H4 (cell line): ENCODE measurements around the gene TMEM59. TPM values are rescaled to one million over a fixed set of nuclear protein-coding genes. Genes with fewer than 3 reads are reported as not detected.
"Not testable (repeated sequence)": the region's sequence is repeated elsewhere in the genome, so short reads cannot be mapped to it uniquely, and the experiment has no call there.

ENCODE experiments used
- DNase-seq: peaks from one replicate; pipeline ENCODE4 v3.0.0-alpha.2; 2015; ENCODE audit warnings: low spot score
- total RNA-seq: library from RNA; depleted of rRNA; stranded (reverse); fragments of >200 nt; shearing (Covaris generic); gene quantifications from 2 replicates; pipeline ENCODE4 v1.2.3, GENCODE V29; 2014; rRNA removed

Gene TMEM59, protein sequence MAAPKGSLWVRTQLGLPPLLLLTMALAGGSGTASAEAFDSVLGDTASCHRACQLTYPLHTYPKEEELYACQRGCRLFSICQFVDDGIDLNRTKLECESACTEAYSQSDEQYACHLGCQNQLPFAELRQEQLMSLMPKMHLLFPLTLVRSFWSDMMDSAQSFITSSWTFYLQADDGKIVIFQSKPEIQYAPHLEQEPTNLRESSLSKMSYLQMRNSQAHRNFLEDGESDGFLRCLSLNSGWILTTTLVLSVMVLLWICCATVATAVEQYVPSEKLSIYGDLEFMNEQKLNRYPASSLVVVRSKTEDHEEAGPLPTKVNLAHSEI
- total RNA-seq: 419 and 447 TPM in 2 replicates

DNA sequence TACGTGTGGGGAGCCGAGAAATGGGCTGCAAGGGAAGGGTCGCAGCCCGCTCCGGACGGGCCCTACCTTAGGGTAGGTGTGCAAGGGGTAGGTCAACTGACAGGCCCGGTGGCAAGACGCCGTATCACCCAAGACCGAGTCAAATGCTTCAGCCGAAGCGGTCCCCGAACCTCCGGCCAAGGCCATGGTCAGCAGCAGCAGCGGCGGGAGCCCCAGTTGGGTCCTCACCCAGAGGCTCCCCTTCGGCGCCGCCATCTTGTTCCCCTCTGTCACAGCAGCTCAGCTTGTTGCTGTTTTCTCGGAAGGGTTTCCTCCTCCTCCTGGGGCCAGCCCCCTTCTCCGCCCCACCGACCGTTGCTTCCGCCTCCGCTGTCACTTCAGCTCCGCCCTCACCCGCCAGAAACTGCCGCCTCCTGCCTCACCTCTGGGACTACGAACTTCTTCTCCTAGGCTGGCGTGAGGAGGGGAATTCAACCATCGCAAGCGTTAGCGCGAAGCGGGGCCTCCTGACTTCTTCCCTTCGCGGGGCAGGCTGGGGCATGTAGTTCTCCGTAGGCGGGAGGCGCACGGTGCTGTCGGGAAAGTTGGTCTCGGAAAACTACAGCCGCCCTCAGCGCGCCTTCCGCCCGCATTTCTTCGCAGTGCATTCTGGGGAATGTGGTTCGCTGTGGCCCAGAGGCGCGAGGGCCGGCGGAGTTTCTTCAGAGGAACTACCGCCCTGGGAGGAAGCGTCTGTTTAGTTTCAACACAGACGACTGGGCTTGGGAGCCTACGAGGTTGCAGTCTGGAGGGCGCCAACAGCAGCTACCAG, at the start of gene TMEM59, which contains the start of gene TCEANC2:
Gene TMEM59, minus strand, starts transcription at position 271 of the 811 bp plus-strand sequence. Its CDS starts 16 bp downstream, at position 255.
Gene TCEANC2, plus strand, starts transcription at position 675 of the 811 bp plus-strand sequence. CDS start 815 bp downstream, outside the sequence.
- peak; percentile 99 for DNase-seq

DNA sequence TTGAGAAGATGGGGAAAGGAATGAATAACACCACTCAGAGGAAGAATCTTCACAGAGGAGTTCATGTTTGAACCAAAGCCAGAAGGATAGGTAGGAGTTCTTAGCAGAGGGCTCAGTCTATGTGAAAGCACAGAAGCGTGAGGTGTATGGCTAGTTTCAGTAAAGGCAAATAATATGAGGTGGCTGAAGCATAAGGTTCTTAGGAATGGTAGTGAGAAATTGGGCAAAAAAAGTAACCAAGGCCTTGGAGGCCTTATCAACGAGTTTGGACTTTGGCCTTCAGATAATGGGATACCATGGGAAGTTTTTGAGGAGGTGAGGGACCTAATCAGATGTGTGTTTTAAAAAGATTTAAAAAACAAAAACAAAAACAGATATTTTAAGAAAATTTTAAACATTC, 47.5 kb upstream of the TMEM59 start:
- DNase-seq: no peak

DNA sequence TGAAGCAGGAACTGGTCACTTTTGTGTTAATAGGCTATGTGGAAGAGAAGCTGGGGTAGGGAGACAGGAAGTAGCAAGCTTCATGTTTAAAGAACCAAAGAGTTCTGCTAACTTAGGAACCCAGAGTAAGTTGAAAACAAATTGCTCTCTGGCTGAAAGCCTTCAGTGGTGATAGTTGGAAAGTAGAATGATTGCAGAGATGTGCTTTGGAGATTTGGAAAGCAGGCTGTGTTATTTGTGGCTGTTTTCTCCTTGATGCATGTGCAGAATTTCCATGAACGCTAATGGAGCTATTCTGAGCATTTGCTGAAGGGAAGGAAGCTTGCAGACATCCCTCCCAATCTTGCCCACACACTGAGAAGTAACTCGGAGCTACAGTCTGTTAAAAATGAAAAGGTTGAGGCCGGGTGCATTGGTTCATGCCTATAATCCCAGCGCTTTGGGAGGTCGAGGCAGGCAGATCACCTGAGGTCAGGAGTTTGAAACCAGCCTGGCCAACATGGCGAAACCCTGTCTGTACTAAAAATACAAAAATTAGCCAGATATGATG, 46.1 kb upstream of the TMEM59 start:
- no peak for DNase-seq

DNA sequence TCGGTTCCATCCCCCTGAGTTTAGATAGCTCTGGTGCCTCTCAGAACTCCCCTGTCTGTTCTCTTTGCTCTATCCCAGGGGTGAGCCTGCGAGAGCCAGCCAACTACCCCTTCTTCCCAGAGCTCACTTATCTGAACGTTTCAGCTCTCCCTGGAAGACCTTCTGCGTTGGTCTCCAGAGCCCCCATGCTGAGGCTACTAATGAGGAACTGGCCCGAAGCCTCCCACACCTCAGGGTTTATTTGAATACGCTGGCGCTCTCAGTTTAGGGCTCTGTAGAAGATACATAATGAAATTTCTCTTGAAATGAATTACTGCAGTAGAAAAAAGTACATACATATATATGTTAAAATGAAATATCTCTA, 43.9 kb upstream of the TMEM59 start:
- no peak for DNase-seq

DNA sequence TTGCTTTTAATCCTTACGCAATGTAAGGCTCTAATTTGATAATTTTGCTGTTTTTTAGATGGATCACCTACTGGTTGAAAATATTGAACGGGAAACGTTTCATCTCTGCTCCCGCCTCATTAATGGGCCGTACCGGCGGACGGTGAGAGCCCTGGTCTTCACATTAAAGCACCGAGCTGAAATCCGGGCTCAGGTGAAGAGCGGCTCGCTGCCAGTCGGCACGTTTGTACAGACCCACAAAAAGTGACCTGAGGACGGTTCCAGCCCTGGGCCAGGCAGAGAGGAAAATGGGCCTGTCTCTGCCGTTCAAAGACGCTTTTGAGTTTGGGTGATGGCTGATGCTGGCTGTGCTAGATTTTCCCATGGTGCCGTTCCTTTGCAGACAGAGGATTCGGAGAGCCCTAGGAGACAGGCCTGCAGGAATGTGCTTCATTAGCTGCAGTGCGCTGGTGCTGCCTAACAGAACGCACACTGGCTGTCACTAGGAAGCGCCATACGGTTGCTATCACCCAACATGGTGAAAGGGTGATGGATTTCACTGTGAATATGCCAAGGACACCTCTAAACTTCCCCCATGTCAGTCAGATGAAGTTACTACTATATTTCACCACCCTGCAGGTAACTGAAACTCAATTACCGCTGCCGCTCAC, 43.3 kb upstream of the TMEM59 start:
- no peak for DNase-seq

DNA sequence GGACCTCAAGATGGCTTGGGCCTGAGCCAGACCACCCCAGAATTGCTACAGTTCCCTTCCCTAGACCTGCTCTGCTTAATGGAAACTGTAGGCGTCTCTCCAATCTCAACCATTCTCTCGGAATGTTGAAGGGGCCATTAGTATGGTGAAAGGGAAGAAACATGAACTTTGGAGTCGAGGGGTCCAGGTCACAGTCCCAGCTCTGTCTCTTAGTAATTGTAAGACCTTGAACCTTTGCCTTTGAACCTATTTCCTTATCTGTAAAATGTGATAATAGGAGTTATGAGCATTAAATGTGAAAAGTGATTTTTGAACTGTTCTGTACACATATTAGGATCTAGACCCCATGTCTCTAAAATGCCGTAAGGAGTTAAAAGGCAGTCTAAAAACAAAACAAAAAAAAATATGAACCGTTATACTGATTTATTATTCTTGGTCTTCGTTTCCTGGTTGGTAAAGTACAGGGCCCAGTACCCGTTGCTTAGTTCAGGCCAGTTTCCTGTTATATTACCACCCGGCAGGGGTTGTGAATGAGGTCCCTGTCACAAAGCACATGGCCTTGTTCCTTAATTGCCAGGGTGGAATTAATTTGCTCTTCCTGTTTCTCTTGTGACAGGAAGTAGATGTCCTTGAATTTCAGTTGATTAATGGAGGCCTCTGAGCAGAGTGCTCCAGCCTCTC, 42.7 kb upstream of the TMEM59 start:
- DNase-seq: no peak

DNA sequence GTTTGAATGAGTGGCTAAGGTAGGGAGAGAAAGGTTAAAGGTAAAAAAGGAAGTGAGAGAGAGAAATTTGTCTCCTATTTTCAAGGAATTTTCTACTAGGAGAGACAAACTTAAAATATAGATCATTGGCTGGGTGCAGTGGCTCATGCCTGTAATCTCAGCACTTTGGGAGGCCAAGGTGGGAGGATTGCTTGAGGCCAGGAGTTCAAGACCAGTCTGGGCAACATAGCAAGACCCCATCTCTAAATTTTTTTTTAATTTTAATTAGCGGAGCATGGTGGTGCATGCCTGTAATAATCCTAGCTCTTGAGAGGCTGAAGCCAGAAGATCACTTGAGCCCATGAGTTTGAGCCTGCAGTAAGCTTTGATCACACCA, 41.7 kb upstream of the TMEM59 start:
- not testable (repeated sequence) for DNase-seq

DNA sequence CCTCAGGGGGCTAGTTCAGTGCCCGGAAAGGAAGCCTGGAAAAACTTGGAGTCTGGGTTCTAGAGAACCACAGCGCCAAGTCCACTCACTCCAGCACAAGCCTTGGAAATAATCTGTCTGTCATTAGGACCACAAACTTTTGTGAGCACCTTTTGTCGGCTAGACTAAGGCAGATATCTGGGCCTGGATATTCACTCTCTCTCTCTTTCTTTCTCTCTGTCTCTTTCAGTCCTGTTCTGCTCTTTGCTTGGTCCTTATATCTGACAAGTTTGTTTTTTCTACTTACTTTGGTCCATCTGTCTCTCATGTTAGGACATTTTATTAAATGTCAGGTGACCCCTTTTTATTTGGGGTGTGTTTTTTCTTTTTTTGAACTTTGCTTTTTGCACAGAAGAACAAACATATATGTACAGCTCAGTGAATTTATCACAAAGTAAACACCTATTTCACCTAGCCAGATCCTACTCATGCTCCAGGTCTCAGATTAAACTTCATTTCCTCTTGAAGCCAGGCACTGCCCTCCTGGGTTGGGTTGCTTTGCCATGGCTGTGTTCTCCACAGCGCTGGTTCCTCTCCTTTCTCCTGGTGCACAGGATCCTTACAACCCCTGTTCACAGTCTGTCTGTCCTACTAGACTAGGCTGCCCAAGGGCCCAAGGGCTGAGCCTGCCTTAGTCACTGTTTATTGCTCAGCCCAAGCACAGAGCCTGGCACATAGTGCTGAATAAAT, 41.2 kb upstream of the TMEM59 start:
- no peak for DNase-seq

DNA sequence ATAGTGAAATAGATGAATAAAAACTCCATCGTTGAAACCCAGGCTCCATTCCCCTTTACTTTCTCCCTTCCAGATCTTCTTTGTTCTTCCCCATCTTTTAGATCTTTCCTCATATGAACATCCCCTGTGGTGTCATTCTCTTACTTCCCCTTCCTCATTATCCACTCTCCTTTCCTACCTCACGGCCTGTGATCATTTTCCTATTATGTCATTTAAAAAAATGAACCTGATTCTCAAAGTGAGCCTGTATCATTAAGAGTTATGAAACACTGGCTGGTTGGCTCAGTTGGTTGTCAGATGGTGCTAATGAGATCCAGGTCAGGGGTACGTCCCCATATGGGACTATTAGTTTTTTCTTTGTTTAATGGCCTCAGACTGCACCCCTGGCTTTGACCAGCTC, 38.7 kb upstream of the TMEM59 start:
- DNase-seq: no peak

DNA sequence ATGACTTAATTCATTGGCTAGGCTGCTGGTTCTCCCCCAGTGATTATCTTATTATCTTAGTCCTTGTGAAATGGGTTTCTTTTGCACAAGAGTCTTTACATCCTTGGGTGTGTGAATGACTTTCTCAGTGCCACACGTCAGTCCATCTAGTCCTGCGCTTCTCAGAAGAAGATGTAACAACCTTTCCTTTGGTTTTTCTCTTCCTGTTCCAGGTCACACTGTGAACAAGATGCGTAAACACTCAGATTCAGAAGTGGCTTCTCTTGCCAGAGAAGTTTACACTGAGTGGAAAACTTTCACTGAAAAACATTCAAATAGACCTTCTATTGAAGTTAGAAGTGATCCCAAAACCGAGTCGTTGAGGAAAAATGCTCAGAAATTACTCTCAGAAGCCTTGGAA, 35.4 kb upstream of the TMEM59 start:
- no peak for DNase-seq

DNA sequence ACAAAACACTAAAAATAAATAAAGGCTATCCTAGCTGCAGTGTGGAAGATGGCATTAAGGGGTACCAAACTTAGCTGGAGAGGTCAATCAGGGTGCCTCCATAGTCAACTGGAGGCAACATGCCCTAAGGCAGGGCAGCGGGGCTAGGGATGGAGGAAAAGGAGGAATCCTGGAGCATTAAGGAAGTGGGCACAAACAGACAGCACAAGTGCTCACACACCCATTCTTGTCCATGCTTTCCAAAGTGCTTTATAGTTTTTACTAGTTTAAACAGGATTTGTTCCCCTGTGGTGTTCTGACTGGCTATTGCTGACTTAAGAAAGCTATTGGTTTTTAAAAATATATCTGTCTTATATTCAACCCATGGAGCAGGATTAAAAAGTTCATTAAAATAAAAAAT, 33.8 kb upstream of the TMEM59 start:
- no peak for DNase-seq

DNA sequence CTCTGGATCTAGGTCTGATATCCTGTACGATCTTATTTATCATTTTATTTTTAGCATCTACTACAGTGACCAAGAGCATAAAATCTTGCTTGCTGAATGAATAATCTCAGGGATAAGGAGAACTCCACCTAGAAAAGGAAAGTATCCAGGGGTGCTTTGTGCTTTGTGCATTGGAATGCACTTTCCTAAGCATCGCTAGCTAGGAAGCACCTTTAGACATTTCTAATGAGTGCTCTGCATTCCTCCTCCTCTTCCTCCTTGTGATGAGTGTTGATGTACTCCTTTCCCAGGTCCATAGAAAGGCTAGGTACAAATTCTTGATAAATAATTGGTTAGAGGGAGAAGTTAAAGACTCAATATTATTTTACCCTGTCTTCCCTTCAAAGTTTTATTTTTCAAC, 31.8 kb upstream of the TMEM59 start:
- no peak for DNase-seq

DNA sequence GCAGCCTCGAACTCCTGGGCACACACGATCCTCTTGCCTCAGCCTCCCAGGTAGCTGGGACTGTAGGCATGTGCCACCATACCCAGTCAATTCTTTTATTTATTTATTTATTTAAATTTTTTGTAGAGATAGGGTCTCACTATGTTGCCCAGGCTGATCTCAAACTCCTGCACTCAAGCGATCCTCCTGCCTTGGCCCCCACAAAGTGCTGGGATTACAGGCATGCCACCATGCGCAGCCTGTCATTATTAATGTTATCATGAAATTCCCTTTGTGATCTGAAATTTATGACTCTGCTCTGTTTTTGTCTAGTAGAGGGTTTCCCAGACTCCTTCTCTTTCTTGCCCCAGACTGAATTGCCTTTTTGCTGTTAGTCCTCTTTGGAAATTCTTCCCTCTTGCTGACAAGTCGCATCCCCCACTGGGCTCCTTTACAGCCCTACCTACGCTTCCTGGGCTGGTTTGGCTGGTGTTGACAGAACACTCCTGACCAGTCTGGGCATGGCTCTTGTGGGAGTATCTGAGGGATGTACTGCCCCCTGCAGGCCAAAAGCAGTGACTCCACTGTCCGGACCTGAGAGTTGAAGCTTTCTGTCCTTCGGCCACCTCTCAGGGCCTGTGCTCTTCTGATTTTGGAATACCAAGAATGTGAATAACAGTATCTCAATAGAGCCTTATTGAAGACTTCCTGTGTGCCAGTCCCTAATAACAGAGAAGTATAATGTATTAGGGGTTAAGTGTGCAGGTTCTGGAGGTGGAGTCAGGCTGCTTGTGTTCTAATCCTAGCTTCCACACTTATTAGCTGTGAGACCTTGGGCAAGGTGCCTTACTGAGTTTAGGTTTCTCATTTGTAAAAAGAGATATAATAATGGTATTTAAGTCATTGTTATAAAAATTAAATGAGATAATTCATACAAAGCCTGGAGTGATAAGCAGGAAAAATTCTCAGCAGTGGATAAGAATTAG, 28.6 kb upstream of the TMEM59 start:
- peak; percentile 85 for DNase-seq

DNA sequence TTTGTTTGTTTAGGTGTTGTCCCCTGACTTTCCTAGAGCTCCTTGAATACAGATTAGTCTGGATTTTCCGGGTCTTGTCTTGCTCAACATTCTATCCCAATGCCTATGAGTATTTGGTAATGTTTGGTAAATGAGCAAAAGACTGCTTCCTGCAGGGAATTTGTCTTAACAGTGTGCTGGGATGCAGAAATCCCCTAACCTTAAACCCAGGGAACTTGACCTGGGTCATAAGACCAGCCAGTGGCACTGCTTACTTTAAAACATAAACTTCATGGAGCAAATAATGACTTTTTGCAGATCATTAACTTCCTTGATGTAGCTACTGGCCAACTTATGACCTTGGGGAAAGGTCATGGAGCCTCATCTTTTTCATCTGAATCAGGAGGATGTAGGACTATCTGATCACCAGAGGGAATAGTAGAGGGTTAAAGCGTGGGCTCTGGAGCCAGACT, 27.6 kb upstream of the TMEM59 start:
- DNase-seq: no peak

DNA sequence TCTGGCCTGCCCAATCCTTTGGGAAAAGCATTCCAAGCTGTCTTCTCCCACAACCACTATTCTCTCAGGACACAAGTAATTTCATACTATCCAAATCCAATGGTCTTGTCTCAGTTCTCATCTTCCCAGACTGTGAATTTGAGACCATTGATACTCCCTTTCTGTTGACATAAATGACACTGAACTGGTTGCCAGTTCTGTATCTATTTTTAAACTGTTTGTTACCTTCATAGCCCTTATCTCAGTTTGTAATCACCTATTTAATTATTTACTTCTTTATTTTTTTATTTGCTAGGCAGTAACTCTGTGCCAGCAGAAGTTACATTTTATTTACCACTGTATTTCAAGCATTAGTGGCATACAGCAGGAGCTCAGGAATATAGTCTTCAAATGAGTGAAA, 24.4 kb upstream of the TMEM59 start:
- no peak for DNase-seq

DNA sequence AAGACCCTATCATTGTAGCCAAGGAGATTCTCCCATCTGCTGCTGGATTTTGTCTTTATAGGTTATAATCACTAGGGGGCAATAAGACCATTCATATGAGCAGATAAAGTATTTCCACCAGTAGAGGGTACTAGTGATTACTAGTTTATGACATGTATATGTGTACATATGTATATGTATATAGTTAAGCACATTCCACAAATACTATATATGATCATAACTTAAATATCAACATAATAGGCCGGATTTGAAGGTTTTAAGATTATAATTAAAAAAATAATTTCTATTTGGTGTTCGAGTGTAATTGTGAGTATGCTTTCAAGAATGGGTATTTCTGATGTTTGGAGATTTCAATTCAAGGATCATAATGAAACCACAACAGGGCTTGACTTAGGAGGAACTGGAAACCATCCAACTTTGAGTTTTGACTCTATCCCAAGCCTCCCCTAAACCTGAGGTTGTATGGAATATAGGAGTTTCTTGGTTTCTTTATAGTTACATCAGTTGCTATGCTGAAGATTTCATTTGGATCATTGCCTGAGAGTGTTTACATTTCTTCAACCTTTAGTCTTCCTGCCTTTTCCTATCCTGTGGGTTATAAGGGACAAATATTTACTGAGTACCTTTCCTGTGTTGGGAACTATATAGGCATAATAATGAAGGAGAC, 17.3 kb upstream of the TMEM59 start:
- DNase-seq: peak; percentile 61

DNA sequence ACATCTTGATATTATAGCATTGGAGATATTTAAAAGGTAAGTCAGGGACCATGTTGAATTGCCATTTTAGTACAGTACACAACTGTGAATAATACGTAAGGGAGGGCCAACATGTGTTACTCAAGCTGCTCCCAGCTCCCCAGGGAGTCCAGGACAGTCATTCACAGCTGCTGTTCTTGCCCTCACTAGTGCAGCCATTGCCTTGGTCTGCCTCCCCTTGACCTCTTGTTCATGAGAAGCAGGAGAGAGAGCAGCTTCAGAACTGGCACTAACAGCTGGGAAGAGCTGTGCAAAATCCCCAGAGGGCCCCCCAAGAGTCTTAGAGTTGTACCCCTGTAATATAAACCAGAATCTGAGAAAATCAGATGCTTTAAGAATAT, 16.8 kb upstream of the TMEM59 start:
- DNase-seq: no peak

DNA sequence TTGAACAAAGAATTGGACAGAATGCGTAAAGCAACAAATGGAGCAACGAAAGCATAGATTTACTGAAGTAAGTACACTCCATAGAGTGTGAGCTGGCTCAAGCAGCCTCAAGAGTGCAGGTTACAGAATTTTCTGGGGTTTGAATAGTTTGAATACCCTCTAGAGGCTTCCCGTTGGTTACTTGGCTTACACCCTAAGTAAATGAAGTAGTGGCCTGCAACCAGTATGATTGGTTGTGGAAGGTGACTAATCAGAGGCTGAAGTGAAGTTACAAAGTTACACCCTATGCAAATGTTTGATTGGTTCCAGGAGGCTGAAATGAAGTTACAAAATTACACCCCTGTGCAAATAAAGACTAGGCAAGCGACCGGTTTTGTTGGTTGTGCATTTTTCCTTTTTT, 11.3 kb upstream of the TMEM59 start:
- no peak for DNase-seq

DNA sequence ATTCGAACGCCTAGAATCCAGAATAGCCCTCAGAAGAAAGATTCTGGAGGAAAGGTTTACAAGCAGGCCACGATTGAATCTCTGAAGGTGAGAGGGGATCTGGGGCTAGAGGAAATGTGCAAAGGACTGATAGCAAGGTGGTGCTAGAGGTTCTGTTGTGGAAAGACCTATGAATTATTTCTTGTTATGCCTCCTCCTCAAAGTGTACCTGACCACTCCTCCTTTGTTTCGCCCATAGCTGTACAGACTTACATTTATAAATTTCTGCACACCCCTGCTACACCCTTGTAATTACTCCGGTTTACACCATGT, 1.4 kb upstream of the TMEM59 start:
- no peak for DNase-seq
